DMS153 treated with DMSO at 0.1 percent for 48 hours (cell line): ENCODE data around the gene ISL2.

Experiments
- DNase-seq: peaks from one replicate; lab custom pipeline; 2025; ENCODE audit not compliant: unreplicated experiment; lab: John Stamatoyannopoulos, UW

Gene ISL2

GRCh38 chr15:76327191-76328105, 9.1 kb upstream of the ISL2 start:
- DNase-seq = no peak

GRCh38 chr15:76328106-76328696, 8.4 kb upstream of the ISL2 start:
- DNase-seq = no peak

DNA sequence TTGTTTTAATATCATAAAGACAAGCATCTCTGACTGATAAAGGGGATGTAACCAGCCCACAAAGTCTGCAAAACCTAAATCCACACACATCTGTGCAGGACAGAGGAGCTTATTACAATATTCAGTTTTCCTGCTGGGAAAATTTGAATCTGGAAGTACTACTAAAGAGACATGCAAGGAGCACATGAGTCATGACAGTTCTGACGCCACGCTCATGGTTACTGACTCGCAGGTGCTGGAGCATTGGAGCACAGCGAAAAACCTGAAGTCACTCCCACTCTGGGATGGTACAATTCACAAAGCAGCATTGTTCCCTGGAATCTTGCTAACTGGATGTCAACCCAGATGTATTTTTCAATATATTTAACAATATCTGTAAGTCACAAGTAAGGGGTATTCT, 7.6 kb upstream of the ISL2 start:
- DNase-seq = no peak

GRCh38 chr15:76330080-76330680, 6.4 kb upstream of the ISL2 start:
- DNase-seq = no peak

DNA sequence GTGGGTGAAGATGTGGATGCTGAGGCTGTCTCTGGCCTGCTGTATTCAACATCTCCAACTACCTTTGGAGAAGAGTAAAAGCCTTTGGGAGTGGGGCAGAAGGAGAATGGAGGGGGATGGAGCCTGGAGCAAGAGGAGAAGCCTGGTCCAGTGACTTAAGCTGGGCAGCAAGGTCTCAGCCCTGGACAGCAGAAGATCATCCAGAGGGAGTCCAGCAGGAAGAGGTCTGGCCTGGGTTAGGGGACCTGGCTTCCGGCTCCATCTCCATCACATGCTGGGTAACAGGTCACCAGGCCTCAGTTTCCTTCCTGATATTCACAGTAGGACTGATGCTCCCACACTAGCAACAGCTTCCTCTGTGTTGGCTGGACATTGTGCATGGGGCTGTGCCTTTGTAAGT, 3.8 kb upstream of the ISL2 start:
- no peak for DNase-seq

DNA sequence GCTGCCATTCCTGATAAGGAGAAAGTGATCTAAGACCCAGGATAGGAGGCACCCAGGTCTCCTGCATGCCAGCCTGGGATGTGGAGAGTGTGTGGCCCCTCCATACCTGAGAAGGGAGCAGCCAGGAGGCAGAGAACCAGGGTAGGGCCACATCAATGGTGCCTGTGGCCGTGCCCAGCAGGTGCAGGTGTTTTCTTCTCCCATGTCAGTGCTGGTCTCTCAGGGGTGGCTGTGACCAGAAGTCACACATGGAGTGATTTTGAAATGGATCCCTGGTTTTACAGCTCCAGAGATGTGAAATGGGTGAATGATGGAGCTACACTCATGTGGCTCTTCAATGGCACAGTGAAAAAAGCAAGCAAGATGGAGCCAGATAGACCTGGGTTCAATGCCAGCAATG, 3.3 kb upstream of the ISL2 start:
- no peak for DNase-seq

DNA sequence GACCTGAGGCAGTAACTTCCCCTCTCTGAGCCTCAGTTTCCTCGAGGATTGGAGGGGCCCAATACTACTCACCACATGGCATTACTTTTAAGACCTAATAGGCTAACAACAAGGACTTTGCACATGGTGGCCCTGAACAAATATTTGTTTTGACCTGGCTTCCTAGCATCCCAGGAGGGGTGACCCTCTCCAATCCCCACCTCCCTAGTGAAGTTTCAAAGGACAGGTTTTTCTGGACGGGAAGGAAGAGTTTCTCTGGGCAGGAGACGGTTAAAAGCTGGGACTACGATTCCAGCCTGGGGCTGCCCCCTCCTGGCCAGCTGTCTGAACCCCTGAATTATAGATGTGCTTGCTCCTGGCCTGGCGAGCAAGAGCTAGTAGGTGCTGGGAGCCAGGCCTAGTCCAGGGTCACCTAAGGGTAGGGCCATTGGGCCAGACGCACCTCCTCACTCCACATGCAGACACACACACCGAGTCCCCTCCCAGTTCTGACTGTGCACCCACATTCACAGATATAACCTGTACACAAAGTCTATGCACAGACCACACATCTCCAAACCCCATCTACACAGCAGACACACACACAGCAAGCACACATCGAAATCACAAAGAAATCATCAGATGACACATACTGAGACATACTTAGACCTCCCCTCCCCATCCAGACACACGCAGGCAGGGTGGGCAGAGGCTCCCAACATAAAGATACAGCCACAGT, 2.7 kb upstream of the ISL2 start:
- DNase-seq = no peak

- no peak for DNase-seq
Observed at GRCh38 chr15:76334438-76335306, 1.9 kb upstream of the ISL2 start.

DNA sequence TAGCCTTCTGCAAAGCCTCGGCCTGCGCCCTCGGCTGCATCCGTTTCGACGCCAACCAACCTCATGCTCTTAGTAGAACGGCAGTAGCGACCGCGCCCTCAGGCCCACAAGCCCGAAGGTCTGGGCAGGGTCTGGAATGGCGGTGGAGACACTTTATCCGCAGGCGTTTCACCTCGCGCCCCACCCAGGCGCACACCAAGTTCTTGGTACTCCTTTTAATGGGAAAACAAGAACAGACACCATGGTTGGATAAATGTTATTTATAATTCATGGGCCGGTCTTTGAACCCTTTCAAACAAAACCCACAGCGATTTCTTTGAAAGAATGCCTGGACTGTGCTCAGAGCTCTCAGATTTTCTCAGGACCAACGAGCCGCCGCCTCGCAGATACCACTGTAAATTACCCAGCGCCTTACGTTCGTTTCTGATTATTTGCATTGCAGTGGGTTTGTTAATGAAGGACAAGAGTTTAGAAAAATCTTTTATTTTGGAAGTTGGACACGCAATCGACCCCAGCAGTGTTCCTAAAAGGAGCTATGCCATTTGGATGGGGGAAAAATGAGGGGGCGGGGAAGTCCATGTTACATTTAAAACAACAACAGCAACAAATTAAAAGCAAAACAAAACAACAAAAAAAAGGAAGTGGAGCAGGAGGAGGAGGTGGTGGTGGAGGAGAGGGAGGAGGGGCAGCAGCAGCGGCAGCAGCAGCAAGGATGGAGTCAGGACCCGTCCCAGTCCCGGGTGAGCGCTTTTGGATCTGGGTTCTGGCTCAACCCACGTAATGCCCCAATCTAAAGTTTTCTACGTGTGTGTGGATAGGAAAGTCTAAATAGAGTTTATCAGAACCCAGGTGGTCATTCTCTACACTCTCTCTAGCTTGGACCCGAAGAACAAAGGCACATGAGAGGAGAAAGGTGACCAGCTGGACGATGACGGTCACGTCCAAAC, 993 bp upstream of the ISL2 start:
- no peak for DNase-seq

DNA sequence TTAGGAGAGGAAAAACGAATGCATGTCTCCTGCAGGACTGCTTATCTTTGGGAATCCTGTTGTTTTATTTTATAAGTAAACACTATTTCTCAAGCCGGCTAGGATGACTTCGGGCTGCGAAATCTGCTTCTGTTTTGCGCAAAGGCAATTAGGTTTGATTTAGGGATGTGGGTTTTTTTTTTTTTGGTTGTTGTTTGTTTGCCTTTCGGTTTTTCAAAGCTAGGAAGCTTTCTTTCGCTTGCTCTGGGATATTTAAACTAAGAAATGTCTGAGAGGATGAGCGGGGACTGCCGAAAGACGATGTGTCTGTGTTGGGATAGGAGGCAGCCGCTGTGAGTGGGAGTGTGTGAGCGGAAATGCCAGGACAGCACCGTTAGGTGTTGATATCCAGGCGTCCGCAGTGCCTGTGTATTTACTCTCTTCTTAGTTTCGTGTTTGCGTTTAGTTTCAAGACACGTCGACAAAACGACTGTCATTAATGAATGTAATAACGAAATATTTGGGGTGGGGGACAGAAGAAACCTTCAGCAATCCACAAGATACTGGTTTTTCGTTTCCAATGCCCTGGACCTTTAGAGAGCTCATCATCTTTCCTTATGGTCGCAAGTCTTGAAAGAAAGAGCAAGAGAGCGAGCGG, 604 bp downstream of the ISL2 start:
- DNase-seq = no peak

DNA sequence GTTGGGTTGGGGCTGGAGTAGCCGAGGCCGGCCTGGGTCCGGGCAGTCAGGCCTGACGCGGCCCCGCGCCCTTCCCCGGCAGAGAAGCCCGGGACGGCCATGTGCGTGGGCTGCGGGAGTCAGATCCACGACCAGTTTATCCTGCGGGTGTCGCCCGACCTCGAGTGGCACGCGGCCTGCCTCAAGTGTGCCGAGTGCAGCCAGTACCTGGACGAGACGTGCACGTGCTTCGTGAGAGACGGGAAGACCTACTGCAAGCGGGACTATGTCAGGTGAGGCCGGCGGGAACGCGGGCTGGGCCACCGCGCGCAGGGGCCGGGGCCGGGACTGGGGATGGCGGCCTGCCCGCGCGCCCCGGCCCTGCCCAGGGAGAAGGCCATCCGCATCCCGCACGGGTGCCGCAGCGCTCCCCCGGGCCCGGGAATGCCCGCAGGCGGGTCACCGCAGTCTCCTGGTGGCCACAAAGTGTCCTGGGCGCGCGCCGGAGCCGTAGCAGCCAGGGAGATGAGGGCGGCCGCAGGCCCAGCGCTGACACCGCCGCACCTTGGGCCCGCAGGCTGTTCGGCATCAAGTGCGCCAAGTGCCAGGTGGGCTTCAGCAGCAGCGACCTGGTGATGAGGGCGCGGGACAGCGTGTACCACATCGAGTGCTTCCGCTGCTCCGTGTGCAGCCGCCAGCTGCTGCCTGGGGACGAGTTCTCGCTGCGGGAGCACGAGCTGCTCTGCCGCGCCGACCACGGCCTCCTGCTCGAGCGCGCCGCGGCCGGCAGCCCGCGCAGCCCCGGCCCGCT, 1.3 kb downstream of the ISL2 start:
- no peak for DNase-seq

- DNase-seq = no peak
Observed at GRCh38 chr15:76338486-76339304, 2.1 kb downstream of the ISL2 start.

DNA sequence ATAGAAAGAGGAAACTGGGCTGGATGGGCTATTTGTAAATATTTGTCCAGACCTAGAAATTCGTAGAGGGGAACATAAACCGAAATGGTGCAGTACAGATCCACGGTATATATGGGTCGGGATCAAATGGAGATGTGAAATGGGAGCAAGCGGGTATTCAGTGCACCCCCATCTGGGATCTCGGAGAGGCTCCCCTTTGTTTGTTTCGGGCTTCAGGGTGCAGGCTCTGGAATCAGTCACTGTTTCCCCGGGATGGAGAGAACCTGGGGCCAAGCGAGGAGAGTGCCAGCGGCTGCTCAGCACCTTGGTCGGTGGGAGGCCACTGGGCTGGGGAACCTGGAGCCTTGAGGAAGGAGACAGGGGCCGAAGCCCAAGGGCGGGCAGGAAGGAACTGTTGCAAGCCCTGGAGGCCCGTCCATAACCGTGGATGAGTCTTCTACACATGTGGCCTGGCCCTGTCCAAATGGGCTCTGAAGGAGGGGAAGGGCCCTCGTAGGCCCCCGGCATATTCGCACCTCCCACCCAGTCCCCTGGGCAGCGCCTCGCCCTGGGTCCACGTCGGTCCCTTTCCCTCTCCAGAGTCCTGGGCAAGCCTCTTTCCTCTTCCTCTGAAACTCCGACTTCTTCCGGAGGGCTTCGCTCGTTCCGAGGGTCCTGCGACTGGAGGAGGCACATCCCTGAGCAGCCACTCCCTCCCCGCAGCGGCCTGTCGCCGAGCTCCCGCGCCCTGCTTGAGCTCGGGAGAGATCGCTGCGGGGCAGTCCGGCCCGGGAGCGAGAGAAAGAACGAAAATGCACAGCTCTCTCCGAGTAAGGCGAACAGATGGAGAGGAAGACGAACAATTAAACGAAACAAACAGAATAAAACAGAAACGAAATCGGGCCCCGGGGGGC, 3.0 kb downstream of the ISL2 start:
- no peak for DNase-seq

DNA sequence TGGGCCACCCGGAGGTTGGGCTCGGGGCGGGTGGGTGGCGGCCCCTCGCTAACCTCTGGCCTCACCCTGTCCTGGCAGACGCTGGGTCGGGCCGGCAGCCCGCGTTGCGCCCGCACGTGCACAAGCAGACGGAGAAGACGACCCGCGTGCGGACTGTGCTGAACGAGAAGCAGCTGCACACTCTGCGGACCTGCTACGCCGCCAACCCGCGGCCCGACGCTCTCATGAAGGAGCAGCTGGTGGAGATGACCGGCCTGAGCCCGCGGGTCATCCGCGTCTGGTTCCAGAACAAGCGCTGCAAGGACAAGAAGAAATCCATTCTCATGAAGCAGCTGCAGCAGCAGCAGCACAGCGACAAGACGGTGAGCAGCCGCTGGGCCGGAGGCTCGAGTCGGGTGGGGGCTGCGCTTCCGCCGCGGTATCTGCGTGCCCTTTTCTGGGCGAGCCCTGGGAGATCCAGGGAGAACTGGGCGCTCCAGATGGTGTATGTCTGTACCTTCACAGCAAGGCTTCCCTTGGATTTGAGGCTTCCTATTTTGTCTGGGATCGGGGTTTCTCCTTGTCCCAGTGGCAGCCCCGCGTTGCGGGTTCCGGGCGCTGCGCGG, 3.7 kb downstream of the ISL2 start:
- no peak for DNase-seq

DNA sequence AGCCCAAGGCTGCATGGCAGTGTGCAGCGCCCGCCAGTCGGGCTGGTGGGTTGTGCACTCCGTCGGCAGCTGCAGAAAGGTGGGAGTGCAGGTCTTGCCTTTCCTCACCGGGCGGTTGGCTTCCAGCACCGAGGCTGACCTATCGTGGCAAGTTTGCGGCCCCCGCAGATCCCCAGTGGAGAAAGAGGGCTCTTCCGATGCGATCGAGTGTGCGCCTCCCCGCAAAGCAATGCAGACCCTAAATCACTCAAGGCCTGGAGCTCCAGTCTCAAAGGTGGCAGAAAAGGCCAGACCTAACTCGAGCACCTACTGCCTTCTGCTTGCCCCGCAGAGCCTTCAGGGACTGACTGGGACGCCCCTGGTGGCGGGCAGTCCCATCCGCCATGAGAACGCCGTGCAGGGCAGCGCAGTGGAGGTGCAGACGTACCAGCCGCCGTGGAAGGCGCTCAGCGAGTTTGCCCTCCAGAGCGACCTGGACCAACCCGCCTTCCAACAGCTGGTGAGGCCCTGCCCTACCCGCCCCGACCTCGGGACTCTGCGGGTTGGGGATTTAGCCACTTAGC, 4.3 kb downstream of the ISL2 start:
- DNase-seq = no peak
